Fibroblast of skin of right biceps (primary cell): ENCODE results near the gene TUBA4A.
"Not testable (repeated sequence)": the region's sequence is repeated elsewhere in the genome, so short reads cannot be mapped to it uniquely, and the experiment has no call there.

ENCODE experiments used
- DNase-seq: peaks from one replicate; pipeline ENCODE4 v3.0.0-alpha.2; 2013

The TUBA4A gene

DNA sequence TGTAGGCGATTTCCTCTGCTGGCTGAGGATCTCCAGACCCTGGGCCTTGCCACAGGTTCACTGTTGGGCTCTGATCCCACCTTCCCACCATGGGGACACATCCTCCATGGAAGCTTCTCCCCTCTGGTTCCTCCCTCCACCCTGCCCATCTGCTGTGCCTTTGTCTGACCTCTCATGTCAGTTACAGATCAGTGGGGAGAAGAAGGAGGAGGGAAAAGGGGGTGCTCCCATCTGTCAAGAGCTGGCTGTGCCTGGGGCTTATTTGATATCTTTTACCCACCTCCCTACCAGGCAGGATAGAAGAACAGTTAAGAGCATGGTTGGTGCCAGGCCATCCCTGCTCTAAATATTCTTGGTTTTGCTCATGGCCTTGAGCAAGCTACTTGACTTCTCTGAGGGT, 13.2 kb upstream of the TUBA4A start:
- DNase-seq, result no peak

DNA sequence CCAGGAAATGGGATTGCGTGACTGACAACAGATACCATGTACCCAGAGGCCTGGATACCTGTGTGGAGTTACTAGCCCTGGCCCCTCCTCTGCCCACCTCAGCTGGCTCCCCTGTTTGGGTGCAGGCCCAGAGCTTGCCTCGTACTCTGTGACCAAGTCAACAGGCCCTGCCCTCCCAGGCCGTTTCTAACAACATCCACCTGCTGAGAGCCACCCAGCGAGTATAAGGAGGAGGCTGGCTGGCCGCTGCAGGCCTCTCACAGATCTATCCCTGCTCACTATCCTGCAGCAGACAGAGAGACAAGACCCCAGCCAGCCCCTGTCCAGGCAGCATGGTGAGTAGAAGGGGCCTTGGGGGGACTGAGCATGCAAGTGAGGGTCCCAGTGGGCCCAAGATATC, 12.5 kb upstream of the TUBA4A start:
- DNase-seq, result no peak

DNA sequence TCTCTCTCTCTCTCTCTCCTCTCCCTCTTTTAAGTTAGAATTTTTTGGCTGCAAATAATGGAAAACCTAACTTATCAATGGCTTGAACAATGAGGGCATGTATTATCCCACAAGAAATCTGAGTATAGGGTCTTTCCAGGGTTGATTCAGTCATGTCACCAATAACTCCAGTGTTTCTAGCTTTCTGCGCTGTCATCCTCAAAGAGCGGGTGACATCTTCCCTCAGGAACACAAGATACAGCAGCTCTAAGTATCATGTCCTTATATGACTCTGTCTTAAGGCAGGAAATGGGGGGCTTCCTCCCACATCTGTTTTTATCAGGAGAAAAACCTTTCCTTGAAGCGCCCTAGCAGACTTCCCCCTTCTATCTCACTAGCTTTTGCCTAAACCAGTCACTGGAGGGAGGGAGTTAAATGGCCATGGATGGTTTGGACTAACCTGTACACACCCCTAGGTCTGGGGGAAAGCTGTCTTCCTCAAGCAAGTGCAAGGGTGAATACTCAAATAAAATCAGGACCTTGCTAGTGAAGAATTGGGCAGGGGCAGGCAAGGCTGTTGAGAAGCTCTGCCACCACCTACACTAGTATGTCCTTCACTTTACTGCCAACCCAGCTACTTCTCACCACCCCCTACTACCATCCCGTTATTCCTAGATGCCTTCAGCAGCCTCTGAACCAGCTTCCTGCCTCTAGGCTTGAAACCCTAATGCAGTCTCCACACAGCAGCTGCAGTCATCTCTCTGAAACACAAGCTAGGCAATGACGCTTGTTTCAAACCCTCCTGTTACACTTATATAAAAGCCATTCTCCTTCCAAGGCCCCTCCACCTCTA, 7.5 kb upstream of the TUBA4A start:
- DNase-seq, result no peak

DNA sequence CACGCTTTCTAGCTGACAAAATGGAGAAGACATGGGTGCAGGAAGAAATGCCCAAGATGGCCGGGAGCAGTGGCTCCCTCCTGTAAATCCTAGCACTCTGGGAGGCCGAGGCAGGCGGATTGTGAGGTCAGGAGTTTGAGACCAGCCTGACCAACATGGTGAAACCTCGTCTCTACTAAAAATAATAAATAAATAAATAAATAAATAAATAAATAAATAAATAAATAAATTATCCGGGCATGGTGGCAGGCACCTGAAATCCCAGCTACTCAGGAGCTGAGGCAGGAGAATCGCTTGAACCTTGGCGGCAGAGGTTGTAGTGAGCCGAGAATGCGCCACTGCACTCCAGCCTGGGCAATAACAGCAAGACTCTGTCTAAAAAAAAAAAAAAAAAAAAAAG, 5.2 kb upstream of the TUBA4A start:
- not testable (repeated sequence) for DNase-seq

DNA sequence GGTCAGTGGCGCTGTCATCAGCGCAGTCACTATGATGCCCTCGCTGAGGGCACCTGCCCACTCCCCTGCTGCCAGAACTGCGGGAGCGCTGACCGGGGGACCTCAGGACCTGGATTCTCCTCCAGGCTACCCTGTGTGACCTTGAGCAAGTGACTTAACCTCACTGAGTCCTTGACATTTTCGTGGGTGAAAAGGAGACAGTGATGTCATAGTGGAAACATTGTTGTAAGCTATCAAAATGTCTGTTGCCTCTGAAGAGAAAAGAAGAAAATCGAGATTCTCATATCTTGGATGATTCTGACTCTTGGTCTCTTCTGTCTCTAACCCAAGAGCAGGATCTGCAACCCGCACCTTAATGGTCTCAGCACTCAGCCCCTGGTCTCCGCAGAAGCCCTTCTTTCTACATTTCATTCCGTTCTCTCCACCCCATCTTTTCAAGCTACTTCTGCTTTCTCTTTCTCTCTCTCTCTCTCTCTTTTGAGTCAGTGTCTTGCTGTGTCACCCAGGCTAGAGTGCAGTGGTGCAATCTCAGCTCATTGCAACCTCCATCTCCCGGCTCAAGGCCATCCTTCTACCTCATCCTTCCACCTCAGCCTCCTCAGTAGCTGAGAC, 978 bp upstream of the TUBA4A start:
- no peak for DNase-seq

DNA sequence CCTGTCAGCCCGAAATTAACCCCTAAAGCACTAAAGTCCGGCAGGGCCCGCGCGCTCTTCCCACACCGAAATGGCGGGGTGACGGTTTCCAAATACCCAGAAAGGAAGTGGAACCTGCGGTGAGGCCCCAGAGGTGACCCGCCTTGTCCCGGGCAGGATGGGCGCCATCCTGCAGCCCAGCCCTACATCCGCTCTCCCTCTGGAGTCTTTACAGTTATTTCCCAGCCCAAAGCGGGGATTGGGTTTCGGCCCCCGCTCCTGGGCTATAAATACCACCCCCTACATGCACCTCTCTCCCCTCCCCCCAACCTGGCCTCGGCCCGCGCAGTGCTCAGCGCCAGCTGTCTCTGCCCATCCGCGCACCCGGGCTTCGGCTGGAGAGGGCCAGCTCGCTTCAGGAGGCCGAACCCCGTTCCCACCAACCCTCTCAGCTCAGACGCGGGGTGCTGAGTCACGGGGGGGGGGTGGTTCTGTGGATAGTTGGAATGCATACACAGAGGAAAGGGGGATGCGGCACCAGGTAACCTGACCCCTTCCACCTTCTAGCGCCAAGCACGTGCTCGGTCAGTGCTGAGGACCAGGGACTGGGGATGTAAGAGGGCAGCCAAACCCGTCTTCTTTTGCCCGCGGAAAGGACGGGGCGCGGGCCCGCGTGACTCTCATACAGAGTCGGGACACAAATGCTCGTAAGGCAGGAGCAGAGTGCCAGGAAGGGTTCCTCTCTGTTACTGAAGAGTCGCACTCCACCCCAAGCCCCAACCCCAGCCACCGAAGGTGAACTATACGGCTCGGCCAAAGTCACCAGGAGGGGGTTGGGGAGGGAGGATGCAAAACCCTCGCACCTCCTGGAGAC, 592 bp downstream of the TUBA4A start, which contains the start of gene TUBA4B:
TSS of gene TUBA4B (plus strand) at position 344 of the 853 bp plus-strand sequence. CDS start at position 509, 165 bp downstream.
- DNase-seq, result peak; percentile 50

DNA sequence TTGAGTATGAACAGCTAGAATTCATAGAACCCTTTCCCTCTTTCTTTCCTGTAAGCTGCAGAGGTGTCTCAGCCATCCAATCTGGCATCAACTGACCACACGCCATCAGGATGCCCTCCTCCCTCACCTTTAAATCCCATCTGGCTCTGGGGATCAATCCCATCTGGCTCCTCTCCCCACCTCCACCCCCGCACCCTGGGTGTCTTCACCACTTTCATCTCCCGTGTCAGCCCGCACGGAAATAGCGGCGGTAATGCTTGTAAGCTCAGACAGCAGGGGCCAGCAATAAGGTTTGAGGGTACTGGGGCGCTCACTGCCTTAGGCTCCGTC, 1.2 kb downstream of the TUBA4A start:
- no peak for DNase-seq

DNA sequence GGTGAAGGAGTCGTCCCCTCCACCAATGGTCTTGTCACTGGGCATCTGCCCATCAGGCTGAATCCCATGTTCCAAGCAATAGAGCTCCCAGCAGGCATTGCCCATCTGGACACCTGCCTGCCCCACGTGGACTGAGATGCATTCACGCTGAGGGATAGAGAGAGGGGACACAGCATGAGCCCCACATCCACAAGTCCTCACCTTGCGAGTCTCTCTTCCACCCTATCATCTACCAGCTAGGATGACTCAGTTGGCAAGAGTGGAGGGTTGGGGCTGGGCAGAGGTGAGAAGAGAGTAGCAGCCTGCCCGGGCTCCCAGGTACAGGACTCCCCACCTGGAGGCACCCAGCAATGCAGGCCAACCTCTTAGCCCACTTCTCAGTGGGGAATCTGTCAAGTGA, 1.6 kb downstream of the TUBA4A start:
- no peak for DNase-seq

DNA sequence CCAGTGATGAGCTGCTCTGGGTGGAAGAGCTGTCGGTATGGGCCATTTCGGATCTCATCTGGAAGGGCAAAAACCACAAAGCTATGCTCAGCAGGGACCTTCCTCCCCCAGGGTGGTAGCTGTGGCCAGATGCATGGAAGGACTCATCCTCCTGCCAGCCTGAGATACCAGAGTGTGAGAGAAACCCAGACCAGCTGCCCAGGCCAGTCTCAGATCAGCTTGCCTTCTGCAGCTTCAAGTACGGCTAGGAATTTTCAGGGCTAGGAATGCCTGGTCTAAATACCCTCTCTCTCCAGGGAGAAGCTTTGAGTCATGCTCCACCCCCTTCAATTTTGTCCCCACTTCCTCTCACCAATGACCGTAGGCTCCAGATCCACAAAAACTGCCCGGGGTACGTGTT, 2.1 kb downstream of the TUBA4A start:
- no peak for DNase-seq

DNA sequence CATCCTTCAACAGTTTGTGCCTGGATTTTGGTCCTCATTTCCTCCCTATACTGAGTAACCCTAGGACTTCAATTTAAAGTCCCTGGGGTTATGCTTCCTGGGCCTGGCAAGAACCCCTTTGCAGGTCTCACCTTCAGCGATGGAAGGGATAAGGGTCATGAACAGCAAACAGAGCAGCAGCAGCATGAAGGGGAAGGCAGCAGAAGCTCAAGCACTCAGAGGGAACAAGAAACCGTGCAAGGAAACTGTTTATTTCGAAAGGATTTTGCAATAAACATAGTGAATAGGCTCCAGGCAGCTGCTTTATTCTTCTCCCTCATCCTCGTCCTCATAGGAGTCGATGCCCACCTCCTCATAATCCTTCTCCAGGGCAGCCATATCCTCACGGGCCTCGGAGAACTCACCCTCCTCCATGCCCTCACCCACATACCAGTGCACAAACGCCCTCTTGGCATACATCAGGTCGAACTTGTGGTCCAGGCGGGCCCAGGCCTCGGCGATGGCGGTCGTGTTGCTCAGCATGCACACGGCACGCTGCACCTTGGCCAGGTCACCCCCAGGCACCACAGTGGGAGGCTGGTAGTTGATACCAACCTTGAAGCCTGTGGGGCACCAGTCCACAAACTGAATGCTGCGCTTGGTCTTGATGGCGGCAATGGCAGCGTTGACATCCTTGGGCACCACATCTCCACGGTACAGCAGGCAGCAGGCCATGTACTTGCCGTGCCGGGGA, 3.5 kb downstream of the TUBA4A start:
- no peak for DNase-seq

DNA sequence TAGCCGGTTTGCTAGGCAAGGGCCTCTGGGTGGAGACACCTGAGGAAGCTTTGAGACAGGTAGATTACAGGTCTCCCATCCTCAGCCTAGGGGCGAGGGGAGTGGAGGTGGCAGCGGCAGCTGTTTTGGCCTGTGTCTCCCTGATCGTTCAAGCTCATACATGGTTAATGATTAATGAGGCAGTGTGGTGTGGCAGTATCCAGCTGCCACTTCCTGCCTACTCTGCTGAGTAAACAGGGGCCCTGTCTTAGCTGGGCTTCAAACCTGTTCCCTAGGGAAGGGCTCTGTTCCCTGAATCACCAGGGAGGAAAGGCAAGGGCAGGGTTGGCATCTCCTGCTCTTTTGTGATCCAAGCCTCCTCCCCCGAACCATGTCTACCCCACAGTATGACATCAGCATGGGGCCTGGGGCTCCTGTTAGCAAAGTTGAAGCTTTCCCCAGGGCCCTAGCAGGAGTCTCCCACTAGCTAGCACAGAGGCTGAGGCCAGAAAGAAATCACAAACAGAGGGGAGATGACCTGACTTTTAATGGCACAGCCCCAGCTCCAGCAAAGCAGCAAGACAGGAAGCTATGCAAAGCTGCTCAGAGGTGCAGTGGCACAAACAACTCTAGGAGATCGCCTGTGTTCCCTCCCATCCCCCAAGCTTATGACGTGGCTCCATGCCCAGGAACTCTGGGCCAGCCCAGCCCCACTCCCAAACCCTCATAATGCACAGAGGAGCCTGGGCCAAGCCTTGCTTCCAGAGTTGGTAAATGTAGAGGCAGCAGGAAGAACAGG, 4.3 kb downstream of the TUBA4A start:
- peak; percentile 81 for DNase-seq

DNA sequence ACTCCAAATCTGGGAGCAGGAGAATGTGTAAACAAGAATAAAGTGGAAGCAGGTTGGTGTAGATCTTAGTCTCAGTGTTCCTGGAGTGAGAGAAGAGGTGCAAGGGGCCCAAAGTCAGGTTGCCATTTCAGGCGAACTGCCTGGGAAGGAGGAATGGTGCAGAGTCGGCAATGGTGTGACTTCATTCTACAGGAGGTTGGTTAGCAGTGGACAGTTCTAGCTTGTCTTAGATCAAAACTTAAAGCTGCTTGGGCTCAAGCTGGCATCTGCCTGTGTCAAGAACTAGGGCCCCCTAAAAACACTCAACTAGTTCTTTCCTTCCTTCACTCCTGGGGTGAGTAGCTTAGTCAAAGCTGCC, 4.9 kb downstream of the TUBA4A start:
- no peak for DNase-seq

DNA sequence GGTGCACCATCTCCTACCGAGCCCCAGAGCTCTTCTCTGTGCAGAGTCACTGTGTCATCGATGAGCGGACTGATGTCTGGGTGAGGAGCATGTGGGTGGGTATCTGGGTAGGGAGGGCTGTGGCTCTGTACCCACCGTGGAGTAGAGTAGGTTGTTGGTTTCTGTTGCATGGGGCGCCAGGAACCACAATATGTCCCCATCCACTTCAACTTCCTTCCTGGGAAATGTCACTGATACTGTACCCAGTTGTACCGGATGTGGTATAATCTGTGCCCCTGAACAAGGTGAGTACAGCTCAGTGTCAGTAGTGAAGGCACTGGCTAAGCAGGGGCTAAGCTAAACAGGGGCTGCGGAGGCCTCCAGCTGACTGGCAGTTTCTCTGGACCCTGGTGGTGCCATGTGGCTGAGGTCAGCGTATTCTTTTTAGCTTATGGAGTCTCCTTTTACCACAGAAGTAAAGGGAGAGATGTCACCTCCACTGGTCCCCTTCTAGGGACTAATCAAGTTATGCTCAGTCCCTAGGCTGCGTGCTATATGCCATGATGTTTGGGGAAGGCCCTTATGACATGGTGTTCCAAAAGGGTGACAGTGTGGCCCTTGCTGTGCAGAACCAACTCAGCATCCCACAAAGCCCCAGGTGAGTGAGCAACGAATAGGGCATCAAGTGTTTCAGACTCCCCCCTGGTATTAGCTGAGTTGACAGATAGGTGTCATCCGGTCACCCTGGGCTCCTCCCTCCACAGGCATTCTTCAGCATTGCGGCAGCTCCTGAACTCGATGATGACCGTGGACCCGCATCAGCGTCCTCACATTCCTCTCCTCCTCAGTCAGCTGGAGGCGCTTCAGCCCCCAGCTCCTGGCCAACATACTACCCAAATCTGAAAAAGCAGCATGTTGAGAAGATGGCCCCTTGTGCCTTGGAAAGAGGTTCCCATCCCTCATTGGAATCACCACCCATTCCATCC, 5.8 kb downstream of the TUBA4A start:
- DNase-seq, result no peak

DNA sequence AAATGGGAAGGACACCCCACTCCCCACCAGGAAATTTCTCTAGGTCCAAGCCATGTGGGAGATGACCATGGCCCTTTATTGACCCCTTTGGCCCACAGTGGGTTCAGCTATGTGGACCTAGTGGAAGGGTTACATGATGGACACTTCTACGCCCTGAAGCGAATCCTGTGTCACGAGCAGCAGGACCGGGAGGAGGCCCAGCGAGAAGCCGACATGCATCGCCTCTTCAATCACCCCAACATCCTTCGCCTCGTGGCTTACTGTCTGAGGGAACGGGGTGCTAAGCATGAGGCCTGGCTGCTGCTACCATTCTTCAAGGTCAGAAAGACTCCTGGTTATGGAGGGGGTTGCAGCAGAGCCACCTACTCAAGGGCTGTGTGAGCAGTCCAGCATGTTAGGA, 7.2 kb downstream of the TUBA4A start:
- DNase-seq, result no peak

DNA sequence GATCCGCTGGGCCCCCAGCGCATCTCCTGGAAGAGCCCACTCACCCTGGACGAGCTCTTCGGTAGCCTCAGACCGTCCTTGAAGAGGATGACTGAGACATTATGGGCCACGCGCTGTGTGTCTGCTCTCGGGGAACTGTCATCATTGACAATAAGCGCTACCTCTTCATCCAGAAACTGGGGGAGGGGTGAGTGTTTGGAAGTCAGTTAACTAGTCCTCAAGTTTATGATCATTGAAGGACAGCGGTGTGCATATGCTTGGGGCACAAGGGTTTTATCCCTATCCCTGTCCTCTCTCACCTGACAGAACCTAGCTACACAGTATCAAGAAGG, 7.9 kb downstream of the TUBA4A start:
- DNase-seq, result no peak

DNA sequence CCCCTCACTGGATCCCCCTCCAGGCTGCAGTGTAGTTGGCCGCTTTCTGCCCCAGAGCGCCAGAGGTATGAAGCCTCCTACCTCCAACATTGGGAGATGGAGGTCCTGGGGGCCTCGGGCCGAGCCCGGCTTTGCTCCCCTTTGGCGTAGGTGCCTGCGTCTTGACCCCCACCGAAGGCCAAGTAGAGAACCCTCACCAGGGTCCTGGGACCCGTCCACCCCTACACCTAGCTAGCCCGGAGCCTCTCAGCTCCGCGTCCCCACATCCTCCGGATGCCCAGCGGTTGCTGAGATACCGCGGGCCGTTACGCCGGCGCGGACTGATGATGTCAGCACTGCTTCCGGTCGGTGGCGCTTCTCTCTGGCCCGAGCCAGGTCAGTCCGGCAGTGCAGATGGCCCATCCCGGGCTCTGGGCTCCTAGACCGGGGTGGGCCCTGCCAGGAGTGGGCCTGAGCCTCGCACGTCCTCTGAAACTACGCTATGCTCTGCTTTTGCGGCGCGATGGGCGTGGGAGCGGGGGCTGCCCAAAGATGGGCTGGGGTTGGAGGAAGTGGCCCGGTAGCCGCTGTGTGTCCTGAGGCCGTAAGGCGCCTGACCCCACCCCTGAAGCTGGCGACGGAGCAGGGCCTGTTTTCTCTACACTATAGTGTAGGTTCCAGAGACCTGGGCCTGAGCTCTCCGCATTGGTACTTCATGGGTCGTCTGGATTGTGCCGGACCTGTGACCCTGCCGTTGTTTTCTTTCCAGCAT, 8.4 kb downstream of the TUBA4A start, which contains the start of the genes GLB1L and STK16:
TSS of gene GLB1L (minus strand) at position 297 of the 751 bp plus-strand sequence. CDS start 1,871 bp downstream, outside the sequence.
TSS of gene STK16 (plus strand) at position 332 of the 751 bp plus-strand sequence. CDS start 521 bp downstream, outside the sequence.
- DNase-seq, result peak; percentile 91

DNA sequence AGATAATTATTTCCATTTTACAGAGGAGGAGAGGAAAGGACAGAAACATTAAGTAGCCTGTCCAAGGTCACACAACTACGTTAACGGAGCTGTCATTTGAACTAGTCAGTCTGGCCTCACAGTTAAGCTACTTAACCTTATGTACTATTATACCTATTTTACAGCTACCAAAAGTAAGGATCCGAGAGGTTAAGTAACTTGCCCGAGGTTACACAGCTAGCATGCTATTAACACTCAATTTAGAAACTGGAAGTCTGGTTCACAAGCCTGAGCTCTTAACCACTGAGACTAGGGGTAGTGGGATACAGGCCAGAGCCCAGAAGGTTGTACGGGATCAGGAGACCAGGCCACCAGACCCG, 8.9 kb downstream of the TUBA4A start:
- DNase-seq, result no peak

DNA sequence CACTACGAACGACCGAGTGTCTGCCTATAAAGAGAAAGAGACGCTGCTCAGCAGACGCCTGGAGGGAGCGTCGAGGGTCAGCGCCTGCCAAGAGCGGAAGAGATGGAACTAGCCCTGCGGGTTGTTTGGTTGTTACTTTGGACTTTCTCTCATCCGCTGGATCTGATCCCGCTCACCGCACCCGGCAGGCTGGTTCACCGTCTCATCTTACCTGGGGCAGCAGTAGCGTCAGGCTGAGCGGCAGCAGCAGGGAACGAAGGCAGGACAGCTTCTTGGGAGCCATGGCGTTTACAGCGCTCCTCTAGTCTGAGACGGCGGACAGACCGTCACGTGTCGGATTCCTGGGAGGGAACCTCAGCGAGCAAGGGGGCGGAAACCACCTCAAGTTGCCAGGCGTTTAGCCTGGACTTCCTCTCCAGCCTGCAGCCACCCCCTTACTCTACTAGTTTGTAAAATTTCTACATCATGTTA, 10.4 kb downstream of the TUBA4A start:
- no peak for DNase-seq

DNA sequence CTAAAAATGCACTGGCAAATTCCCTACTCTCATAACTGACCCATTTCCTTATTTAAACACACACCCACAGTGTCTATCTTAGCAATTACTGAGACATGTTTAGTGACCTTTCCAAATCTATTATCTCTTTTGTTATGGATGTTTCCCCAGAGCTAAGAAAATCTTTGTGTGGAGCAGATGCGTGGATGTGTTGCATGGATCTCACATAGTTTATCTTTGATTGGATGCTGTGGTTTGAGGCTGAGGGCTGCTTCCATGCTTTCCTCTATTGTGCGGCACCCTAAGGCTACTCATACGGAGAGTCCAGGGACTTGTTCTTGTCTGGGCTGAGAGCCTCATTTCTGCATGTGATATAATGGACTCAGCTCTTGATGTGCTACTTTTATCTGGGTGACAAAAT, 19.4 kb downstream of the TUBA4A start:
- no peak for DNase-seq

DNA sequence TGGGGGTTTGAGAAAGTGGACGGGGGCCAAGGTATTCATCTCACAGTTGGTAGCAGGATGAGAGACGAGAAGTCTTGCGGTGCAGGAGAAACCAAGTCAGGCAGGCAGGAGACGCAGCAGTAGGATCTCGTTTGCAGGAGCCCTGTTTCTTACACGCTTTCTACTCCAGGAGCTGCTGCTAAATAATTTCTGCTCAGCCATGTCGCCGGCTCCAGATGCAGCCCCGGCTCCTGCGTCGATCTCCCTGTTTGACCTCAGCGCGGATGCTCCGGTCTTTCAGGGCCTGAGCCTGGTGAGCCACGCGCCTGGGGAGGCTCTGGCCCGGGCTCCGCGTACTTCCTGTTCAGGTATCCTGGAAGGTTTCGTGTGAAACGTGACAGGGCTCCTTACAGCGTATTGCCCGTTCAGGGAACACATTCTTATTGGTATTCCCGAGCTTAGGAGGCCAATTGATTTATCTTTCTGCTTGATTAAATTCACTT, 23.6 kb downstream of the TUBA4A start:
- peak; percentile 66 for DNase-seq
